Astrocyte of the cerebellum (primary cell): ENCODE measurements around the gene HPGD.

Experiments used
- DNase-seq: peaks from one replicate; pipeline ENCODE4 v3.0.0-alpha.2; 2011; ENCODE audit warnings: low read depth
- H3K4me3 ChIP-seq: 2 replicates; pipeline ENCODE4 v1.5.1; 2011; ENCODE audit warnings: mild to moderate bottlenecking, low read depth, low read length, moderate library complexity
- in situ Hi-C: cut with HindIII; loops from 2 replicates; pipeline ENCODE4 v1.10.0; 2017; ENCODE audit warnings: low sequenced_read_pairs
- TF ChIP-seq, protein P1 (sequence below): IDR thresholded peaks from 2 replicates; pipeline ENCODE4 v1.5.1; 2012; ENCODE audit warnings: low read length, low read depth, moderate library complexity, mild to moderate bottlenecking; ENCODE audit errors: missing control alignments

Gene HPGD

DNA sequence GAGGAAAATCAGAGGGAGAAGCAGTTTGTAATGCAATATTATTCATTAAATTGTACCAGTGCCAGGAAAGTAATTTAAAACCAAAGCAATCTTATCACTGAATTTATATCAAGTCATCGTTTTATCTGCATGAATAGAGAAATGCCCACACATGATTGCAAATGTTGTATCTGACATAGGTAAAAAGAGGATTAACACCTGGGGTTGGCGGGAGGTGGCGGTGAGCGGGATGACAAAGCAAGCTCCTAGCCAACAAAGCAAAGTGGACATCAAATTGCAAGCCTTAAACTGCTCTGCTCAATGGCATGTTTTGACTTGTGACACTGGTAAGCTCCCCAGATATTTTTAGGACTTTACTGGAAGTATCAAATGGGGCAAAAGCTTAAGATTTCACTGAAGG lies 16.4 kb downstream of the HPGD start:
- TF ChIP-seq, protein P1, sequence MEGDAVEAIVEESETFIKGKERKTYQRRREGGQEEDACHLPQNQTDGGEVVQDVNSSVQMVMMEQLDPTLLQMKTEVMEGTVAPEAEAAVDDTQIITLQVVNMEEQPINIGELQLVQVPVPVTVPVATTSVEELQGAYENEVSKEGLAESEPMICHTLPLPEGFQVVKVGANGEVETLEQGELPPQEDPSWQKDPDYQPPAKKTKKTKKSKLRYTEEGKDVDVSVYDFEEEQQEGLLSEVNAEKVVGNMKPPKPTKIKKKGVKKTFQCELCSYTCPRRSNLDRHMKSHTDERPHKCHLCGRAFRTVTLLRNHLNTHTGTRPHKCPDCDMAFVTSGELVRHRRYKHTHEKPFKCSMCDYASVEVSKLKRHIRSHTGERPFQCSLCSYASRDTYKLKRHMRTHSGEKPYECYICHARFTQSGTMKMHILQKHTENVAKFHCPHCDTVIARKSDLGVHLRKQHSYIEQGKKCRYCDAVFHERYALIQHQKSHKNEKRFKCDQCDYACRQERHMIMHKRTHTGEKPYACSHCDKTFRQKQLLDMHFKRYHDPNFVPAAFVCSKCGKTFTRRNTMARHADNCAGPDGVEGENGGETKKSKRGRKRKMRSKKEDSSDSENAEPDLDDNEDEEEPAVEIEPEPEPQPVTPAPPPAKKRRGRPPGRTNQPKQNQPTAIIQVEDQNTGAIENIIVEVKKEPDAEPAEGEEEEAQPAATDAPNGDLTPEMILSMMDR: no peak
- DNase-seq: no peak
- in situ Hi-C loops: no loop called here
- H3K4me3 ChIP-seq: no peak overlapping the region

DNA sequence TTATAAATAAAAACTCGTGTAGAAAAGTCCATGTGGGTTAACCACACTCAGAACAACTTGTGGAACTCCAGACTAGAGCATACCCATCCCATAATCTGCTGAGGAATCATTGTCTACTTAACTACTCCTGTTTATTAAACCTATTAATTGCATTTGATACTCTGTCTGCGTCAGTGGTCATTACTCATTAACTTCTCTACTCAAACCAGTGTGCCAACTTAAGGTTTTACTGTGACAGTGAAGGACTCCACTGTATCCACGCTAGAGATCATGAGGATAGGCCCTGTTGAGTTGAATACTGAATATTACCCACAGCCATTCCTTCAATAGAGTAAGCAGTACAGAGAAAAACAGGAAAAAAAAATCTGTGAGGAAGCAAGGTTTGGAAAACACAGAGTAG lies 17.3 kb downstream of the HPGD start:
- TF ChIP-seq, protein P1: no peak
- in situ Hi-C loops: no loop called here
- no peak for DNase-seq
- no peak overlapping the region for H3K4me3 ChIP-seq

DNA sequence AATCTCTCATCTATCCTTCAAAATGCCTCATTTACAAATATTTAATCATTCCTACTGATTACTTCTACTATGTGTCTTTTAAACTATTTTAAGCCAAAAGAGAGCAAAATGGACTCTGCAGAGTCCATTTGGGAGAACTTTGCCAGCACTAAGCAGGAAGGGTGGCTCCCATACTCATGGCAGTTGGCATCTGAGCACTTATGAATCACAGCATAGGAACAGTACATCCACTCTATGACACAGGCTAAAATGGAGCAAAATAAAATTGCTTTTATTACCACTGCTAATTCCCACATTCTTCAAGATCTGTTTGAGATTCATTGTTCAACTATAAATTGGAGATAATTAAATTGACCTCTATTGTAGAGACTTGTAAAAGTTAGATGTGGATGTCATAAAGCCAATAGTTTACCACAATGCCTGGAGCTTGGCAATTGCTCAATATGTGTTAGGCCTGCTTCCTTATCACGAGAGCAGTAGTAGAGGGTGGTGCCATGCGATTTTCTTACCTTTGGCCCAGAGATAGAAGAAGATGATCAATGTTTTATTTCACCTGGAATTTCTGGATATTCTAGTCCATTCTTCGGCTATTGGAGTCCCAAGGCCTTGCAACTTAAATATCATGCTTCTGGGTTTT lies 19.1 kb downstream of the HPGD start:
- DNase-seq: no peak
- no peak overlapping the region for H3K4me3 ChIP-seq
- in situ Hi-C loops: no loop called here
- TF ChIP-seq, protein P1: no peak

DNA sequence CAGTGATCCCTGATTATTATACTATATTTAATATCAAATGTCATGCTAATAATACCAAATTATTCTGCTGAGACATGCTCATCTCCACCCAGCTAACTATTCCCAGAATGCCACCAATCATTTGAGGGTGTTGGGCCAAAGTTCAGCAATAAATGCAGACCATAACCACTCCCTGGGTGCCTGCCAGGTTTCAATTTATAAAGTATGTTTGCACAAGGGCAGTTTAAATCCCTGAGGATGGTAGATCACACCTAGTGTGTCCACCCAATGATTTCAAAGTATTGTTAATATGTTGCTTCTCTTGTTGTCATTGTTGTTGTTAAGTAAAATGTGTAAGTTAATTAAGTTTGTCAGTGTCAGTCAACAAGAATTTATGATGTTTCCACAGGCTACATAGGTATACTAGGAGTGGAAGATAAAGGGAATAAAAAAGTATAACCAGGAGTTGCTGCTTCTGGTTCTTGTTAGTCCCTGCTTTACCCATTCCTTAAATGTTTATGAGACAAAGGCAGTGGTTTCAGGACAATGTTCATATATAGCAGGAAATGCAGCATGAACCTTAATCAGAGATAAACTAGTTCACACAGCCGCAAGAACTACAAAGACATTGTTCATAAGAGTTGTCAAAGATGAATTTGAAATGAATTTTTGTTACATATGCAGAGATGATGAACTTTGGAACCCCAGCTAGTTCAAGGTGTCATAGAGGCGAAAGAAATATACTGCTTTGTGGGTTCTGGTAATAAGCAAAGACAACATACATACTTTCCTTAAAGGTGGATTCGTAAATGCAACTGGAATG lies 25.5 kb downstream of the HPGD start:
- DNase-seq: no peak
- in situ Hi-C loops: no loop called here
- TF ChIP-seq, protein P1: no peak
- H3K4me3 ChIP-seq: no peak overlapping the region

DNA sequence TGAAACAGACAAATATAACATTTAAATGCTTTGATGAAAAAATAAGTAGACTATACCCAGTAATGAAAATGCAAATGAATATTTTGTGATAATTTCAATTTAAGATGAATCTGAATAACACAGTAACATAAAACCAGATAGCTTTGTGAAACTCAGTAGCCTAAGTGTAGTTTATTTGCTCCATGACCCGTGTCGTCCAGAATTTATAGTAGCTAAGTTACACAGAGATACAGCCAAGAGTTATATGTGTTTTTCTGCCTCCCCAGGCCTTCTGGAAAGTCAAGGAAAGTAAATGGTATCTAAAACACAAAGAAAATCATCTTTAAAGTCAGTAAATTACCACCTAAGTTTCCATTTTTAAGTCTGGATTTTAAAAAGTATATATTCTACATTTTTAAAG lies 26.7 kb downstream of the HPGD start:
- in situ Hi-C loops: no loop called here
- TF ChIP-seq, protein P1: no peak
- no peak overlapping the region for H3K4me3 ChIP-seq
- DNase-seq: no peak

DNA sequence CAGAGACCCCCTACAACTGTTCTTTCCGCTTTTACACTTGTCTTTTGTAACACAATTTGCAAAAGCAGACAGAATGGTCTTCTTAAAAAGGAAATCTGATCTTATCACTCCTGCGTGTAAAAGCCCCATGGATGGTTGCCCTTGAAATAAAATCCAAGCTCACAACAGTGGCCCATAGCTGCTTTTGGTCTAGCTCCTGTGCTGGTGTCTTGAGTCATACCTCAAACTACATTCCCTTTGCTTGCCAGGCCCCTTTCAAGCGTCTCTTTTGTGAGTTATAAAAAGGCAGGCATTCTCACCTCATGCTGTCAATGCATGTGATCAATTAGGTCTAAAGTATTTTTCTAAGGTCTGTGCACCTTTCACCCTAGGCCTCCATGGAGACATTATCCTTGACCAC lies 27.6 kb downstream of the HPGD start:
- no peak for DNase-seq
- TF ChIP-seq, protein P1: no peak
- in situ Hi-C loops: no loop called here
- H3K4me3 ChIP-seq: no peak overlapping the region
